HG02981 (cell line): ENCODE measurements around the gene TBC1D32.
"Not testable (repeated sequence)": the region's sequence is repeated elsewhere in the genome, so short reads cannot be mapped to it uniquely, and the experiment has no call there.

ENCODE experiments used
- ATAC-seq: cut with Tn5 transposase; IDR thresholded peaks from one replicate; pipeline ENCODE4 v1.9.1; 2021; ENCODE audit warnings: mild to moderate bottlenecking, moderate library complexity; ENCODE audit not compliant: unreplicated experiment

The TBC1D32 gene

DNA sequence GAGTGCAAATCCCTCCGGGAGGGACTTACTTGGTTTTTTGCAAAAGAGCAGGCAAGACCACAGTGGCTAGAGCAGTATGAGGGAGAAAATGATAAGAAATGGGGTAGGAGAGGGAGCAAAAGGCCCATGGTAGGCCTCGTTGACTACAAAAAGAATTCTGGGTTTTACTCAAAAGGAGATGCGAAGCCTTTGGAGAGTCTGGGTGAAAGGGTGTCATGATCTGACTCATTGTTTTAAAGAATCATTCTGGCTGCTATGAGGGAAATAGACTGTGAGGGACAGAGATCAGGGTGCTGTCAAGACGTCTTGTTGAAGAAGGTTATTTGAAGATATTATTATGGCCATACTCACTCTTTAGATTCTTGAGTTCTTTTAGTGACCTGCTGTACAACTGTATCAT, 13.0 kb downstream of the TBC1D32 start:
- ATAC-seq: no peak

GRCh38 chr6:121319603-121320002, 14.7 kb downstream of the TBC1D32 start:
- no peak for ATAC-seq

- no peak for ATAC-seq
Measured at GRCh38 chr6:121319112-121319553, 15.1 kb downstream of the TBC1D32 start.

DNA sequence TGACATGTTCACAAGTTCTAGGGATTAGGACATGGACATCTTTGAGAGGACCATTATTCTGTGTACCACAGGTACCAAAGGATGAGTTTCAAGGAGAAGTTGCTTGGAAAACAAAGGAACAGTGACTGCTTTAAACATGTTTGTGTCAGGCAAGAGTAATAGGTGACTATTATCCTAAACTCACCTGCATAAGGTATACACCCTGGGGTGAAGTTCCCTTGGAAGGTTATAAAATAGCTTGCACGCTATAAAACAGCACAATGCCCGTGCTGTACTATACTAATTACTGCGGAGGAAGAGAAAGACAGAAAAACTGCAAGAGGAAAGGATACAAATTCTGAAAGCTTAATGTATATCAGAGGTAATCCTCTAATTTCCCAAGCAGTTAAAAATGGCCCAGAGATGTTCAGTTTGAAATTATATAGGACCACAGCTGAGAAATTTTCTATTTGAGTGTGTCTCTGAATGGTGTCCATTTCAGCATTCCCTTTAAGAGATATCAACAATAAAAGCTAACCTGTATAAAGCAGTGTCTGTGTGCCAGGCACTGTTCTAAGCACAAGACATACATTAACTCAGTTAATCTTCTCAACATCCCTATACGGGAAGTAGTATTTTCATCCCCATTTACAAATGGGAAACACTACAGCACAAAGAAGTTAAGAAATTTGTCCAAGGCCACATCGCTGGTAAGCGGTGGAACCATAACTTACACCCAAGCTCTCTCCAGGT, 19.7 kb downstream of the TBC1D32 start:
- ATAC-seq: no peak

- ATAC-seq: not testable (repeated sequence)
Measured at GRCh38 chr6:121311814-121312213, 22.5 kb downstream of the TBC1D32 start.

DNA sequence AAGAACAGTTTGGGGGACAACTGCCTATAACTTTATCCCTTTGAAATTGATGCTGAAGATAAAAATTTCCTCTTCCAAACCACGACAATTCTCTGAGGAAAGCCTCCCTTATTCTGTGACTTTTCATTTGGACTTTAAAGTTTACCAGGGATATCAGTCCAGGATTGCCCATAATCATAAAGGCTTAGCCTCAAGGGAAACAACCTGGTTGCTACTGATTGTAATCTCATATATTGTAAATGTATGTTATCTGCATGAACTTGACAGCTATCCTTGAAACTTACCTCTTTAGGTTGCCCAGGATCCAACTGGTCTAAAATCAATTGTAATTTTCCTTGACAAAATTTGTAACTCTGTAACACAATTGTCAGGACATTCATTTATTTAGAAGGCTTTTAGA, 23.8 kb downstream of the TBC1D32 start:
- no peak for ATAC-seq

GRCh38 chr6:121309768-121310469, 24.4 kb downstream of the TBC1D32 start:
- no peak for ATAC-seq

- ATAC-seq: peak; percentile 90
Measured at GRCh38 chr6:121305957-121306607, 28.2 kb downstream of the TBC1D32 start.

GRCh38 chr6:121302882-121303281, 31.4 kb downstream of the TBC1D32 start:
- peak; percentile 75 for ATAC-seq

- not testable (repeated sequence) for ATAC-seq
Measured at GRCh38 chr6:121301156-121301555, 33.1 kb downstream of the TBC1D32 start.

GRCh38 chr6:121297694-121298093, 36.6 kb downstream of the TBC1D32 start:
- ATAC-seq: no peak

DNA sequence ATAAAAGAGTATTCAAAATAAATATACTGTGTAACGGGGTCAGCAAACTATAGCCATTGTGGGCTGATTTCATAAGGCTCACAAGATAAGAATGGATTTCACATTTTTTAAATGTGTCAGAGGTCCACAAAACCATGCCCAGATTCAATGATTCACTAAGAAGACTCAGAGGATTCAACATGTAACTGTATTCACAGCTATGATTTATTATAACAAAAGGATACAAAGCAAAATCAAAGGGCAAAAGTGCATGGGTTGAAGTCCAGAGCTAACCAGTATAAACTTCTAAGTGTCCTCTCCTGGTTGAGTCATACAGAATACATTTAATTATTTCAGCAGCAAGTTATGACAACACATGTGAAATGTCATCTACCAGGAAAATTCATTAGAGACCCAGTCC, 49.2 kb downstream of the TBC1D32 start:
- no peak for ATAC-seq

GRCh38 chr6:121274666-121275295, 59.5 kb downstream of the TBC1D32 start:
- no peak for ATAC-seq

DNA sequence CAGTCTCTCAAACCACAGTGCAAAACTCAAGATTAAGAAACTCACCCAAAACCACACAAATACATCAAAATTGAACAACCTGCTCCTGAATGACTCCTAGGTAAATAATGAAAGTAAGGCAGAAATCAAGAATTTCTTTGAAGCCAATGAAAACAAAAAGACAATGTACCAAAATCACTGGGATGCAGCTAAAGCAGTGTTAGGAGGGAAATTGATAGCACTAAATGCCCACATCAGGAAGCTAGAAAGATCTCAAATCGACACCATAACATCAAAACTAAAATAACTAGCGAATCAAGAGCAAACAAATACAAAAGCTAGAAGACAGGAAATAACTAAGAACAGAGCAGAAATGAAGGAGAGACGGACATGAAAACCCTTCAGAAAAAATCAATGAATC, 70.5 kb downstream of the TBC1D32 start:
- ATAC-seq: no peak

DNA sequence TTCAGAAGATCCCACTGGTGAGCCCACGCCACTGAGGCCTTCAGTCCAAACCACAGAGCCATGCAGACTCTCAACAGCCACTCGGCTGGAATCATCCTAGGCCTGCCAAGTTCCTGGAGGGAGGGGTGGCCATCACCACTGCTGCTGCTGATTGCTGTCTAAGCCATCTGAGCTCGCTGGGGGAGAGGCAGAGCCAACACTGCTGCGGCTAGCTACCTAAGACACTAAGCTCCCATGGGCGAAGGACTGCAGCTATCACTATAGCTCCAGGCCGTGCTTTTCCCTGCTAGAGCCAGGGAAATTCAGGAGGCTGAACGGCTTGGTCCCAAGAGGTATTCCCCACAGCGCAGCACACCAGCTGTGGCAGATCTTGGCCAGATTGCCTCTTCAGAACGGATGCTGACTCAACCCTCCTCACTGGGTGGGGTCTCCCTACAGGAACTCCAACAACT, 73.6 kb downstream of the TBC1D32 start:
- no peak for ATAC-seq

- no peak for ATAC-seq
Measured at GRCh38 chr6:121247386-121247785, 86.9 kb downstream of the TBC1D32 start.

DNA sequence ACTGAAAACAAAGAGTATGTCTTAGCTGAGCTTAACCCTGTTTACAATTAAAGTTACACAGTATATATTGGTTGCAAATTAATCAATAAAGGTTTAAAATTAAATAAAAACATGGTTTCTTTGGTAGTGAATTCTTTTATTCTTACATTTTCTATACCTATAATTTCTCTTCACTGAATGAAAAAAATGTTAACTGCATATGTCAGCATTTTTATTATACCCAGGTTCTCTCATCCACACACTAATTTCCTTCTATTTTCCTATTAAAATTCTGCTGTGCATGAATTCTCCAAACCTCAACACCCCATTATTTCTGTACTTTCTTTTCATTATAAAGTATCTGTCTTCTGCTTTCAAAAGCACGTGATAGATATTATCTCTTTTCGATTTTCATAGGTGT, 91.9 kb downstream of the TBC1D32 start:
- ATAC-seq: no peak

DNA sequence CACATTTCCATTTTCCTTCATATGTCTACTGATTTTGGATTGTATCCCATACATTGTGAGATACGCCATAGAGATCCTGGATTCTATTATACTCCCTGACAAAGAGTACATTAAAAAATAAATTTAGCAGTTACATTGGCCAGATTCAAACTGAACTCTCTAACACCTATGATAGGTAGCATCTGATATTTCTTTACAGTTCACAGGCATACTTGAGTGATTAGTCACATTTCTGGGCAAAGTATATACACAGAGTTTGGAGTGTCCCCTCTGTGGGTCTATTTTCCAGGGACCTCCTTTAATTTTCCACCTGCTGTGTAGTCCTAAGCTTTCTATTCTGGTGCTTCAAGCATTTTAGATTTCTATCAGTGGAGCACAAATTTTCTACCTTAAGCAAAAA, 96.4 kb downstream of the TBC1D32 start:
- ATAC-seq: no peak

- no peak for ATAC-seq
Measured at GRCh38 chr6:121236984-121237383, 97.3 kb downstream of the TBC1D32 start.

GRCh38 chr6:121235386-121235785, 98.9 kb downstream of the TBC1D32 start:
- no peak for ATAC-seq

DNA sequence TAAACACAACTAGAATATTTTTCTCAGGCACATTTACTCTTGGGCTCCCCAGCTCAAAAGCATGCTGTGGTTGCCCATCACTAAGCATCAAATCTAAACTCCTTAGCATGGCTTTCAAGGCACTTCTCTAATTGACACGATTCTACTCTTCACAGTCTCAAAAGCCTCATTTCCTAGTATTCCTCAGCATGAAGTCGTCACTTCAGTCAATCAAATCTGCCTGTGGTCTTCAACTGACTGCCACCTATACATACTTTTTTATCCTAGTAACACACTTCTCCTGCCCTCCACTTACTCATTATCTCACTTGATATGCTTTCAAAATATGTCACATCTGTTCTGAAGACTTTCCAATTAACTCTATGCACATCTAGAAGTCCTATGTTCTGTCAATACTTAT, 110.3 kb downstream of the TBC1D32 start:
- no peak for ATAC-seq
